NOMO-1 (cell line): Measurements from ENCODE around the gene GALNT2.

Experiments used
- DNase-seq, 2 experiments: peaks; one replicate each; lab custom pipeline; 2025; ENCODE audit not compliant: unreplicated experiment in 2 of 2; lab: John Stamatoyannopoulos, UW

Gene GALNT2

GRCh38 chr1:230326971-230327891 lies 260.2 kb downstream of the GALNT2 start:
- DNase-seq = no peak

GRCh38 chr1:230327892-230328284 lies 260.9 kb downstream of the GALNT2 start:
- DNase-seq = no peak

GRCh38 chr1:230328342-230329015 lies 261.4 kb downstream of the GALNT2 start:
- no peak for DNase-seq

GRCh38 chr1:230330157-230330556 lies 263.1 kb downstream of the GALNT2 start:
- DNase-seq = peak; percentile 14 to 26
